Measurements from ENCODE around the gene SLC24A4. TPM values are rescaled to one million over a fixed set of nuclear protein-coding genes. Genes with fewer than 3 reads are reported as not detected.

The SLC24A4 gene
- total RNA-seq, 1 experiment from 2014 or later = not detected

DNA sequence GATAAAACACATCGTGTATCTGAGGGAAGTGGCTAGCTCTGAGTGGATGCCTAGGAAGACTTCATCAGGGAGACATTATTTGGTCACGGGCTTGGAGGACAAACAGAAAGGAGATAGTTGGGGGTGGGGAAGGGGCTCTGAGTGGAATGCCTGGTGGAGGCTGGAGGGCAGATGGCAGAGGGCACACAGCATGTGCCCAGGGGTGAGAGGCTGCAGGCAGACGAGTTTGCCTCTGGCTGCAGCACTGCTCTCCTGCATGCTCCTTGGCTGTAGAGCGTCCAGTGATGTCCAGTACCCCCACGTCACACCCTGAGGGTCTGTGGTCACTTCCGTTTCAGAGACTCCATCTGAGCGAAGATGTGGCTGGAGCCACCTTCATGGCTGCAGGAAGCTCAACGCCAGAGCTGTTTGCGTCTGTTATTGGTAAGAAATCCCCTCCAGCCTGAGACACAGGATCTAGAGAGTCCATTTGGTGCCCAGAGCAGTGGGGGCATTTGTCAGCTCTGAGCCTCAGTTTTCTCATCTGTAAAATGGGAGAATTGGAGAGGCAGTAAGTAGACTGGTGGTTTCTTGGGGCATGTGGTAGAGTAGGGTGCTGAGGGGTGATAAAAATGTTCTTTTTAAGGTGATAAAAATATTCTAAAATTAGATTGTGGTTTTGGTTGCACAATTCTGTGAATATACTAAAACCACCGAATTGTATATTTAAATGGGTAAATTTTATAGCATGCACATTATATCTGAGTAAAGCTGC, 119.0 kb downstream of the SLC24A4 start:
- BruUV-seq (replicated peaks) = no TSS peak
- Histone ChIP-seq H3K79me2 (ENCODE audit: insufficient read depth, low read length) (no peaks in the 10 kb centered on the region), H3K9ac (ENCODE audit: low read length) (no peak overlapping the region), H3K36me3 (ENCODE audit: control insufficient read depth in 1 of 2, insufficient read depth in 2 of 2, low read length in 2 of 2) (no peaks in the 10 kb centered on the region), H4K20me1 (ENCODE audit: insufficient read depth) (no peaks in the 10 kb centered on the region), H3K4me1 (ENCODE audit: control insufficient read depth in 1 of 2, insufficient read depth in 2 of 2, low read length in 2 of 2) (no peaks in the 10 kb centered on the region), H3K9me2 (ENCODE audit: insufficient read depth) (no peaks in the 10 kb centered on the region), H3K4me2 (ENCODE audit: low read length) (no peak overlapping the region), H3K9me3 (ENCODE audit: control insufficient read depth in 1 of 2, insufficient read depth in 1 of 2, low read depth in 1 of 2, low read length in 2 of 2) (no peaks in the 10 kb centered on the region), H2AFZ (ENCODE audit: low read depth, low read length, poor library complexity, severe bottlenecking) (no peak overlapping the region), H3K27me3 (ENCODE audit: insufficient read depth, low read length) (no peaks in the 10 kb centered on the region), H3K27ac (ENCODE audit: low read depth, low read length) (no peak overlapping the region), H3K4me3 (replicated peaks in 1 of 2; ENCODE audit: low read depth in 1 of 2, low read length in 2 of 2) (no peak overlapping the region)
- POLR2A ChIA-PET = interaction anchor here (0.5 kb wide), 1 partner anchor 1450 kb away, joined by 3 read pairs; no protein-coding TSS in a partner anchor
- RAD21 ChIA-PET (ENCODE audit: low non-redundant PET in 1 of 2, low total read pairs in 2 of 2, uncharacterized antibody in 2 of 2, unreplicated experiment in 2 of 2) = no interaction called here
- ATAC-seq (no peak), DNase-seq (ENCODE audit: low read depth, low spot score) (no peak)
- TF ChIP-seq ZNF274 (IDR thresholded peaks at IDR 0.05; ENCODE audit: low read depth, low read length) (no peak), ELF1 (IDR thresholded peaks at IDR 0.05; ENCODE audit: borderline replicate concordance, low read depth) (no peak), ZFX (IDR thresholded peaks at IDR 0.05) (no peak), FOSL1 (IDR thresholded peaks at IDR 0.05; ENCODE audit: low read depth) (no peak), CBX3 (IDR thresholded peaks at IDR 0.05; ENCODE audit: low read depth) (no peak), YY1 (IDR thresholded peaks at IDR 0.05; ENCODE audit: extremely low read depth, insufficient replicate concordance, low read depth, low read length) (no peak), POLR2A (IDR thresholded peaks at IDR 0.05; ENCODE audit: borderline replicate concordance, extremely low read depth, insufficient read depth, insufficient read length) (no peak), EZH2 (IDR thresholded peaks at IDR 0.05) (no peak), SIN3A (IDR thresholded peaks at IDR 0.05; ENCODE audit: low read depth) (no peak), EGR1 (IDR thresholded peaks at IDR 0.05; ENCODE audit: low read depth) (no peak), SP1 (IDR thresholded peaks at IDR 0.05; ENCODE audit: low read depth) (no peak)
- TF ChIP-seq, protein P1, sequence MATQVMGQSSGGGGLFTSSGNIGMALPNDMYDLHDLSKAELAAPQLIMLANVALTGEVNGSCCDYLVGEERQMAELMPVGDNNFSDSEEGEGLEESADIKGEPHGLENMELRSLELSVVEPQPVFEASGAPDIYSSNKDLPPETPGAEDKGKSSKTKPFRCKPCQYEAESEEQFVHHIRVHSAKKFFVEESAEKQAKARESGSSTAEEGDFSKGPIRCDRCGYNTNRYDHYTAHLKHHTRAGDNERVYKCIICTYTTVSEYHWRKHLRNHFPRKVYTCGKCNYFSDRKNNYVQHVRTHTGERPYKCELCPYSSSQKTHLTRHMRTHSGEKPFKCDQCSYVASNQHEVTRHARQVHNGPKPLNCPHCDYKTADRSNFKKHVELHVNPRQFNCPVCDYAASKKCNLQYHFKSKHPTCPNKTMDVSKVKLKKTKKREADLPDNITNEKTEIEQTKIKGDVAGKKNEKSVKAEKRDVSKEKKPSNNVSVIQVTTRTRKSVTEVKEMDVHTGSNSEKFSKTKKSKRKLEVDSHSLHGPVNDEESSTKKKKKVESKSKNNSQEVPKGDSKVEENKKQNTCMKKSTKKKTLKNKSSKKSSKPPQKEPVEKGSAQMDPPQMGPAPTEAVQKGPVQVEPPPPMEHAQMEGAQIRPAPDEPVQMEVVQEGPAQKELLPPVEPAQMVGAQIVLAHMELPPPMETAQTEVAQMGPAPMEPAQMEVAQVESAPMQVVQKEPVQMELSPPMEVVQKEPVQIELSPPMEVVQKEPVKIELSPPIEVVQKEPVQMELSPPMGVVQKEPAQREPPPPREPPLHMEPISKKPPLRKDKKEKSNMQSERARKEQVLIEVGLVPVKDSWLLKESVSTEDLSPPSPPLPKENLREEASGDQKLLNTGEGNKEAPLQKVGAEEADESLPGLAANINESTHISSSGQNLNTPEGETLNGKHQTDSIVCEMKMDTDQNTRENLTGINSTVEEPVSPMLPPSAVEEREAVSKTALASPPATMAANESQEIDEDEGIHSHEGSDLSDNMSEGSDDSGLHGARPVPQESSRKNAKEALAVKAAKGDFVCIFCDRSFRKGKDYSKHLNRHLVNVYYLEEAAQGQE (IDR thresholded peaks at IDR 0.05; ENCODE audit: low read depth) = no peak
- TF ChIP-seq, protein P2, sequence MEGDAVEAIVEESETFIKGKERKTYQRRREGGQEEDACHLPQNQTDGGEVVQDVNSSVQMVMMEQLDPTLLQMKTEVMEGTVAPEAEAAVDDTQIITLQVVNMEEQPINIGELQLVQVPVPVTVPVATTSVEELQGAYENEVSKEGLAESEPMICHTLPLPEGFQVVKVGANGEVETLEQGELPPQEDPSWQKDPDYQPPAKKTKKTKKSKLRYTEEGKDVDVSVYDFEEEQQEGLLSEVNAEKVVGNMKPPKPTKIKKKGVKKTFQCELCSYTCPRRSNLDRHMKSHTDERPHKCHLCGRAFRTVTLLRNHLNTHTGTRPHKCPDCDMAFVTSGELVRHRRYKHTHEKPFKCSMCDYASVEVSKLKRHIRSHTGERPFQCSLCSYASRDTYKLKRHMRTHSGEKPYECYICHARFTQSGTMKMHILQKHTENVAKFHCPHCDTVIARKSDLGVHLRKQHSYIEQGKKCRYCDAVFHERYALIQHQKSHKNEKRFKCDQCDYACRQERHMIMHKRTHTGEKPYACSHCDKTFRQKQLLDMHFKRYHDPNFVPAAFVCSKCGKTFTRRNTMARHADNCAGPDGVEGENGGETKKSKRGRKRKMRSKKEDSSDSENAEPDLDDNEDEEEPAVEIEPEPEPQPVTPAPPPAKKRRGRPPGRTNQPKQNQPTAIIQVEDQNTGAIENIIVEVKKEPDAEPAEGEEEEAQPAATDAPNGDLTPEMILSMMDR (IDR thresholded peaks at IDR 0.05 in 2 of 3, conservative IDR thresholded peaks at IDR 0.05 in 1 of 3; ENCODE audit: borderline replicate concordance in 1 of 3, insufficient read depth in 1 of 3, low read depth in 2 of 3, low read length in 2 of 3) = no peak
- TF ChIP-seq, protein P3, sequence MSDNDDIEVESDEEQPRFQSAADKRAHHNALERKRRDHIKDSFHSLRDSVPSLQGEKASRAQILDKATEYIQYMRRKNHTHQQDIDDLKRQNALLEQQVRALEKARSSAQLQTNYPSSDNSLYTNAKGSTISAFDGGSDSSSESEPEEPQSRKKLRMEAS (IDR thresholded peaks at IDR 0.05) = no peak
- TF ChIP-seq, protein P4, sequence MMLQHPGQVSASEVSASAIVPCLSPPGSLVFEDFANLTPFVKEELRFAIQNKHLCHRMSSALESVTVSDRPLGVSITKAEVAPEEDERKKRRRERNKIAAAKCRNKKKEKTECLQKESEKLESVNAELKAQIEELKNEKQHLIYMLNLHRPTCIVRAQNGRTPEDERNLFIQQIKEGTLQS (IDR thresholded peaks at IDR 0.05) = no peak
- TF ChIP-seq, protein P5, sequence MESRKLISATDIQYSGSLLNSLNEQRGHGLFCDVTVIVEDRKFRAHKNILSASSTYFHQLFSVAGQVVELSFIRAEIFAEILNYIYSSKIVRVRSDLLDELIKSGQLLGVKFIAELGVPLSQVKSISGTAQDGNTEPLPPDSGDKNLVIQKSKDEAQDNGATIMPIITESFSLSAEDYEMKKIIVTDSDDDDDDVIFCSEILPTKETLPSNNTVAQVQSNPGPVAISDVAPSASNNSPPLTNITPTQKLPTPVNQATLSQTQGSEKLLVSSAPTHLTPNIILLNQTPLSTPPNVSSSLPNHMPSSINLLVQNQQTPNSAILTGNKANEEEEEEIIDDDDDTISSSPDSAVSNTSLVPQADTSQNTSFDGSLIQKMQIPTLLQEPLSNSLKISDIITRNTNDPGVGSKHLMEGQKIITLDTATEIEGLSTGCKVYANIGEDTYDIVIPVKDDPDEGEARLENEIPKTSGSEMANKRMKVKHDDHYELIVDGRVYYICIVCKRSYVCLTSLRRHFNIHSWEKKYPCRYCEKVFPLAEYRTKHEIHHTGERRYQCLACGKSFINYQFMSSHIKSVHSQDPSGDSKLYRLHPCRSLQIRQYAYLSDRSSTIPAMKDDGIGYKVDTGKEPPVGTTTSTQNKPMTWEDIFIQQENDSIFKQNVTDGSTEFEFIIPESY (IDR thresholded peaks at IDR 0.05; ENCODE audit: extremely low read depth, insufficient replicate concordance, low read length) = no peak
- CTCF ChIA-PET = no interaction called here
- intact Hi-C loops (cut with micrococcal nuclease) = no loop called here
